Gastrocnemius medialis (tissue), 4 donors: Measurements from ENCODE around the gene IQUB.

Experiments
- CTCF ChIP-seq, 5 experiments: fragments of 450-650 bp in 3 of 5; fragments of 200-600 bp in 2 of 5; sonication (generic) in 2 of 5; IDR thresholded peaks in 4 of 5; conservative IDR thresholded peaks in 1 of 5; 1 replicate in 4 of 5; 2 replicates in 1 of 5; pipeline ENCODE4 v1.5.1; 2016 to 2019; ENCODE audit warnings: antibody characterized with exemption in 5 of 5, mild to moderate bottlenecking in 3 of 5, moderate library complexity in 3 of 5
- POLR2A ChIP-seq, 2 donors: fragments of 450-650 bp; IDR thresholded peaks; one replicate each; pipeline ENCODE4 v1.6.1; 2017; ENCODE audit warnings: antibody characterized with exemption in 2 of 2, mild to moderate bottlenecking in 2 of 2, moderate library complexity in 2 of 2

- TF ChIP-seq CTCF (IDR thresholded peaks at IDR 0.05 in 4 of 5, conservative IDR thresholded peaks at IDR 0.05 in 1 of 5) (no peak), POLR2A (IDR thresholded peaks at IDR 0.05) (no peak)
Observed at GRCh38 chr7:123552641-123553040, 18.2 kb upstream of the IQUB start.
